GM18526 (cell line): Measurements from ENCODE around the gene OR2AT4.

ENCODE experiments used
- POLR2A ChIP-seq: IDR thresholded peaks from 3 replicates; pipeline ENCODE4 v1.6.1; 2011; ENCODE audit not compliant: insufficient read length; ENCODE audit errors: extremely low read depth

OR2AT4 gene

DNA sequence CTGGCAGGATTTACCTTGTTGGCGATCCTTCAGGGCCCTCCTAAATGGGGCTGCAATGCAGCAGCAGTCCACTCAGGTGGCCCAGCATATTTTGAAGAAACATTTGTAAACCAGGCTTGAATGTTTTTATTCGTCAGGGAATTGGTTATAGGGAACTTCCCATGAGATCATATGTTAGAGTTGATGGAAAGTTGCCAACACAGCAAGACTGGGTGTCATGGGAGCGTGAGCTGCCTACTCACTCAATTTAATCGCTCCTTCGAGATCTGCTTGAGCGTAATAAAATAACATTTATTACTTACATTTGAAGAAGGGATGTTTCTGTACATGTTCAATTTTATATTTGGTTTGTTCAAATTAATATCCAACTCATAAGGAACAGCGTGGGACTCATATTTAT is 19.4 kb downstream of the OR2AT4 start:
- no peak for TF ChIP-seq POLR2A

- no peak for TF ChIP-seq POLR2A
Measured at GRCh38 chr11:75076671-75077070, 20.0 kb downstream of the OR2AT4 start.

DNA sequence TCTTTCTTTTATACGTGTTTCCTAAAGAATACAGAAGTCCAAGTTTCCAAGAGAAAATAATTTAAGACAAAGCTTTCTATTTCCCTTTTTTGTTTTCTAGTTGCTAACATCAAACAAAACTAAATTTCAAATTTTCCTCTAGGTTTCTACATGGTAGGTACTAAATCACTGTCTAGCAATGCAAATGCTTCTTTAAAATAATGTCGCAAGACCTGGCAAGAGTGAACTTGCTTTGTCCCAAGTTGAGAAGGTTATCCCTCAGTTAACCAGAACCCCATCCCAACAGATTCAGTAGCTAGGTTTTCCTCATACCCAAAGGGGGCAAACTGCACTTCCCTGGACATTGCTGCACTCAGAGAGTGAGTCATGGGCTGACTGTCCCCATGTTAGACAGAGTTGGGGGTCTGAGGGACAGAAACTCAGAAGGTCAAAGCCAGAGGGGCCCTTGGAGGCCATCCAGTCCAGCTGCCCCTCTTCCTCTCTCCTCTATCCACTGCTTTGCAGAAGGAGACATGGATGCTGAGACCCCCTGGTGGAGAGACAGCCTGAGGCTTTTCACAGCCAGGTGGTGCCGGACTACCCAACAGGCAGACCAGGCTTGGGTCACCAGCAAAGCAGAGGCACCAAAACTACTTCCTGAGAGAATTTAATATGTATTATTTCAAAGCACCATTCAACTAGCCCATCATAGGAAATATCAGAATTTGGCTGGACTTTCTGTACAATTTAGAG is 23.1 kb downstream of the OR2AT4 start:
- TF ChIP-seq POLR2A, result no peak

DNA sequence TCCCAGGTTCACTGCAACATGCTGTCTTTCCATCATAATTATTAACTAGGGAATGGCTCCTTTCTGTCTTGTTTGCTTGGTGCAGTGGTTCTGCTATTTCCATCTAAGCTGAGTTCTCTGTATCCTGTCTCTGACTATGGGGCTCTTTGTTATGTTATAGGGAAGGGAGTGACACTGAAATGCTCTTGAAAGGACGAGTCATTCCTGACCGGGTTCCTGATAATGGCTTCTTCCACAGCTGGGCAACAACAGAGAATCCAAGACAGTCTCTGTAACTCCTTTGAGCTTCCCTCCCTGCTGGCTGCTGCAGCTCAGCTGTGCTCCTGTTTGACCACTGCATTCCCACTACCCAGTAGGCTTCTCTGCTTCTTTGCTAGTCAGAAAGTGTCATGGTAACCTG is 24.1 kb downstream of the OR2AT4 start:
- TF ChIP-seq POLR2A, result no peak

GRCh38 chr11:75069473-75069872 is 27.2 kb downstream of the OR2AT4 start:
- no peak for TF ChIP-seq POLR2A

- TF ChIP-seq POLR2A, result no peak
Measured at GRCh38 chr11:75068993-75069392, 27.7 kb downstream of the OR2AT4 start.

- TF ChIP-seq POLR2A, result no peak
Measured at GRCh38 chr11:75068559-75068958, 28.1 kb downstream of the OR2AT4 start.

- TF ChIP-seq POLR2A, result no peak
Measured at GRCh38 chr11:75066061-75066460, 30.6 kb downstream of the OR2AT4 start.

DNA sequence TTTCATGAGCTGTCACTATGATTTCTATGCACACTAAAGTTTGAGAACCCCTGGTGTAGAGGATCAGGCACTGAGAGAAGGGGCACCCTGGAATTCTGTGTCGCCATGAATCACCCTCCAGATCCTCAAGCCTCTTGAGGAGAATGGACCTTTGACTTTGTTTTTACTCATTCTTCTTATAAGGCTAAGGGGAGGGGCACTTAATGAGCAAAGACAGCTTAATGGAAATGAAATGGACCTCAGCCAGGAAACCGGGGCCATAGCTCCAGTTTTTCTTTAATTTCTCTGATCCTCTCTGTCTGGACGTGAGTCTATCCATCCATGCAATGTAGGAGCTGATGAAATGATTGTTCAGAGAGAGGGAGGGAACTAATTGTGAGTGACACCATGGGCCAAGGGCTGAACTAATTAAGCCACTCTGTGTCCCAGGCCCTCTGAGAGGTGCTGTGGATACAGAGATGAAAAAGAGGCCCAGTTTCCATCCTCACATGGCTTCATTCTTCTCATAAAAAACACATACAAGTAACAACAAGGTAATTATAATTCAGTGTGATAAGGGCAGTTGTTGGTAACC is 32.8 kb downstream of the OR2AT4 start:
- no peak for TF ChIP-seq POLR2A

DNA sequence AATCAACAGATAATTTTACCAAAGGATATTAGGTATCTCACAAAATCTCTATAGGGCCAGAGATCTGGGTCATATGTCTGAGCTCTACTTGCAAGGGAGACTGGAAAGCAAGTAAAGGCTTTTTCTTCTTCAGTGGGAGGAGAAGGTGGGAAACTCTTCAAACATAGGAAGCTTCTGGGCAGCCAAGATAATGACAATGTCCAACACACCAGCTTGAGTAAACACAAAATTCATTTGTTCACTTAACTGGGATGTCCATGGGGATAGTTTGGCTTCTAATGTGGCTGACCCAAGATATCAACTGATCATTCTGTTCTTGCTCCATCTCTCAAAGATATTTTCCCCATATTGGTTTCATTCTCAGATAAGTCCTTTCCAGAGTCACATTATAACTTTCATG is 37.4 kb downstream of the OR2AT4 start:
- no peak for TF ChIP-seq POLR2A

DNA sequence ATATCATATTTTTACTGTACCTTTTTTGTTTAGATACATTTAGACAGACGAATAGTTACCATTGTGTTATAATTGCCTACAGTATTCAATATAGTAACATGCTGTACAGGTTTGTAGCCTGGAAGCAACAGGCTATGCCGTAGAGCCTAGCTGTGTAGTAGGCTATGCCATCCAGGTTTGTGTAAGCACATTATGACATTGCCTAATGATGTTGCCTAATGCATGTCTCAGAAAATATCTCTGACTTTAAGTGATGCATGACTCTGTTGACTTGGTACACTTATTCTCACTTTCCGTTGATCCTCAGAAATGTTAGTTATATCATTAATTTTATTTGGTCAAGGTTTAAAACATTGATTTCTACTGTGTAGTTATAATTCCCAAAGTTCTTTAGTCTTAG is 39.9 kb downstream of the OR2AT4 start:
- no peak for TF ChIP-seq POLR2A

DNA sequence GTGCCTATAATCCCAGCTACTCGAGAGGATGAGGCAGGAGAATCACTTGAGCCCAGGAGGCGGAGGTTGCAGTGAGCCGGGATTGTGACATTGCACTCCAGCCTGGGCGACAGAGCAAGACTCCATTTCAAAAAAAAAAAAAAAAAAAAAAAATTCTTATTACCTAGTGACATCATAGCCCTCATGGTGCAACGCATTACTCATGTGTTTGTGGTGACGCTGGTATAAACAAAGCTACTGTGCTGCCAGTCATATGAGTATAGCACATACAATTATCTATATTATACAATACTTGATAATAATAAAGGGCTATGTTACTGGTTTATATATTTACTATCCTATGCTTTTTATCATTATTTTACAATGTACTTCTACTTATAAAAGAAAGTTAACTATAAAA is 41.2 kb downstream of the OR2AT4 start:
- no peak for TF ChIP-seq POLR2A

DNA sequence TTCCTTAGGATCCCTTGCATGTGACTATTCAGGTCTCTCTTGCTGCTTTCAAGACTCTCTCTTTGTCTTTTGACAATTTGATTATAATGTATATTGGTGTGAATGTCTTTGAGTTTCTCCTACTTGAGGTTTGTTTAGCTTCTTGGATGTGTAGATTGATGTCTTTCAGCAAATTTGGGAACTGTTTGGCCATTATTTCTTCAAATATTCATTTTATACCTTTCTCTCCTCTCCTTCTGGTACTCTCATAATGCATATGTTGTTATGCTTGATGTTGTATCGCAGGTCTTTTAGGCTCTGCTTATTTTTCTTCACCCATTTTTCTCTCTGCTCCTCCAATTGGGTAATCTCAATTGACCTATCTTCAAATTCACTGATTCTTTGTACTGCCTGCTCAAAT is 44.2 kb downstream of the OR2AT4 start:
- TF ChIP-seq POLR2A, result no peak

DNA sequence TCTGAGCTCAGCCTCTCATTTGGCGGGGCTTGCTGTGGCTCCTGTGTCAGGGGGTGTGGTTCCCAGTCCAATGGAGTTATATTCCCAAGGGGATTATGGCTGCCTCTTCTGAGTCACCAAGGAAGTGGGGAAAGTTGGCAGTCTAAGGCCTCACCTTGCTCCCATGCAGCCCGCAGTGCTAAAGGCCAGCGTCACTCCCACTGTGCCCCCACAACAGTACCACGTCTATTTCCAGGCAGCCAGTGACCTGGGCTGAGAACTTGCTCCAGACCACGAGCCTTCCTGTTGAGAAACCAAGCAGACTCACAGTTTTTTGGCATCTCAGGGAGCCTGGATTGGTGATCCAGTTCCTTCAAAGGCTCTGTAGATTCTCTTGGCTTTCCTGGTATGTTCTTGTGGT is 45.6 kb downstream of the OR2AT4 start:
- TF ChIP-seq POLR2A, result no peak

DNA sequence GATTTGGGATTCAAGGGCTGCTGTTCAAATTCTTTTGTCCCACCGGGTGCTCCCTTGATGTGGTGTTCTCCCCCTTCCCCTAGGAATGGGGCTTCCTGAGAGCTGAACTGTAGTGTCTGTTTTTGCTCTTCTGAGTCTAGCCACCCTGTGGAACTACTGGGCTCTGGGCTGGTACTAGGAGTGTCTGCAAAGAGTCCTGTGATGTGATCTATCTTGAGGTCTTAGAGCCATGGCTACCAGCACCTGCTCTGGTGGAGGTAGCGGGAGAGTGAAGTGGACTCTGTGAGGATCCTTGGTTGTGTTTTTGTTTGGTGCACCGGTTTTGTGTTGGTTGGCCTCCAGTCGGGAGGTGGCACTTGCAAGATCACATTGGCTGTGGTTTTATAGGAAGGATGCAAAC is 46.2 kb downstream of the OR2AT4 start:
- TF ChIP-seq POLR2A, result no peak

DNA sequence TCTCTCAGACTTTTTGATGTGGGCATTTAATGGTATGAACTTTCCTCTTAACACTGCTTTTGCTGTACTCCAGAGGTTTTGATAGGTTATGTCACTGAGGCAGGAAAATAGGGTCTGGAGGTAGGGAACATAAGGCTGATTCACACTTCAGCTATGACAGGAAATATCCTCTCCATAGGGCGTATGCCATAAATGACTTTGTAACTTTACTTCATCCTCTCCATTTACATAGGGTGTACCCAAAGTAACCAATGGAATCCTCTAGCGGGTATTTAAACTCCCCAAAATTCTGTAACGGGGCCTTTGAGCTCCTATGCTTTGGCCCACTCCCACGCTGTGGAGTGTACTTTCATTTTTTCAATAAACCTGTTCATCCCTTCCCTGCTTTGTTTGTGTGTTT is 49.5 kb downstream of the OR2AT4 start:
- no peak for TF ChIP-seq POLR2A

DNA sequence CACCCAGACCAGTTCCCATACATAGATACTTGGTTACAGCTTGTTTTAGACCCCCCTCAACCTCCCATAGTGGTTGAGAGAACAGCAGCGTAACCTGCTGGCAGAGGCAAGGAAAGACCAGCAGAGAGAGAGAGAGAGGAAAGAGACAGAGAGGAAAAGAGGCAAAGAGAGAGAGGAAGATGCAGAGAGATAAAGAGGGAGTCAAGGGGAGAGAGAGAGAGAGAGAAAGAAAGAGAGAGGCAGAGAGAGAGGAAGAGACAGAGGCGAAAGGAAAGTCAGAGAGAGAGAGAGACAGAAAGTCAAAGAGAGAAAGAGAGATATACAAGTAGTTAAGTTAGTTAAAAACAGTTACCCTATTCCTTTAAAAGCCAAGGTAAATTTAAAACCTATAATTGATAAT is 55.4 kb downstream of the OR2AT4 start:
- TF ChIP-seq POLR2A, result no peak
